Activated T-helper 1 cell treated with anti-CD3 and anti-CD28 coated beads, Interleukin-2, amount 50 U/mL, for 16 hours (primary cell): ENCODE measurements around the gene DPEP3.

Source experiments
- DNase-seq, 2 donors: peaks; one replicate each; pipeline ENCODE4 v3.0.0-alpha.2; 2020; ENCODE audit warnings: low read depth in 1 of 2, low spot score in 1 of 2

DPEP3 gene

GRCh38 chr16:67967183-67967957, 12.9 kb downstream of the DPEP3 start:
- DNase-seq: no peak

- no peak for DNase-seq
Observed at GRCh38 chr16:67966549-67967182, 13.6 kb downstream of the DPEP3 start.

GRCh38 chr16:67965668-67966548, 14.4 kb downstream of the DPEP3 start:
- no peak for DNase-seq

GRCh38 chr16:67964477-67965131, 15.7 kb downstream of the DPEP3 start:
- DNase-seq: no peak

DNA sequence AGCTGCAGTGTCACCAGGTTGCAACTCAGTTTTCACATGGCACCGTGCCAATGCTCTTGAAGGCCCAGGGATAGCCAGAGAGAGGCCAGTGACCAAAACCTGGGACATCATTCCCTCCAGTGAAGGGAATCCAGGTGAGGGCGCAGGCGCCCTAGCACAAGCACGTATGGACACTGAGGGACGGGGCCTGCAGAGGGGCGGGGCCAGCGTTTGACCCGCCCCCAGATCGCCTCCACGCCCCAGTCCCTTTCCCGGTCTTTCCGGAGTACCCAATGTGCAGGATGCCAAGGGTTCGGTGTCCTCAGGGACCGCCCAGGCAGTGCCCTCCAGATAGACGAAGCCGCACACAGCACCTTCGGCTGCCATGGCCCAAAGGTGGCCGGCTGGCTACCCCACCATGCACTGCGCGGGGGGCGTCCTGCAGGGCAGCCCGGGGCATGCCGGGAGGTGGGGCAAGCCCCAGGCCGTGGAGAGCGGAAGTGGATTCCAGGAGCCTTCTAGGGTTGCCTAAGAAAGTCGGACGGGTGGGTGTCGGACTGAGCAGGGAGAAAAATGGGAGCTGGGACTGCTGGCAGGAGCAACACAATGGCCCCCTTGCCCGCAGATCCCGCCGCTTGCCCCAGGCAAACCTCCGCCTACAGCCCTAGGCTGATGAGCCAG, 16.5 kb downstream of the DPEP3 start:
- DNase-seq: no peak

DNA sequence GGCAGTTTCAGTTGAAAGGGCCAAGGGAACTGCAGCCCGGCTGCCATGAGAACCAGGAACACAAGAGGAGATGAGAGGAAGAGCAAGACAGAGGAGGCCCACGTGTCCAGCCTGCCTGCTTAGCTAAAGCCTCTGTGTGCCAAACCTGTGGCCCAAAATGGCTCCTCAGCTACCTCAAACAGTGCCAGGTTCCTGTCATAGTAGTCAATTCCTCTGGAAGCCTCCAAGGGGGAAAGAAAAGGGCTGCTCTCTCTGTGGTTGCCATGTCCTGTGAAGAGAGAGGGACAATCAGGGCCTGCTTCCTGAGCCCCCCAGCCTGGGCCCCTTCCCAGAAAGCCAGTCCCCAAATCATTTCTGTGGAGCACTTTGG, 17.0 kb downstream of the DPEP3 start:
- no peak for DNase-seq

DNA sequence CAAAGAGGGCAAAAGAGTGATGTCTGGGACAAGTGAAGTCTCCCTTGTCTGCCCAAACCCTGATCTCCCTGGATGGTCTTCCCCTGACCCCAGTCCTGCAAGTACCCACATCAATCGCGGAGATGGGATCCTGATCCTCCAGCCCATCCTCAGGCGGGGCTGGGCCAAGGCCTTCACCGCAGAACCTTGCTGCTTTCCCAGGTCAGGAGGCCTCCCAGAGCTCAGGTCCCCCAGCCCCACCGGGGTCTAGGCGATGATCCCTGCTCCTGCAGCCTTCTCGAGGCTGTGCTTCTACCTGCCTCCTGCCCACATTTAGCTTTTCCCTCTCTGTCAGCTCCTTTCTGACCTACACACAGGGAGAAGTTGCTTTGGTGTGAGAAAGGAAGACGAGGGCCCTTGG, 18.2 kb downstream of the DPEP3 start:
- no peak for DNase-seq

GRCh38 chr16:67961551-67961957, 18.7 kb downstream of the DPEP3 start:
- no peak for DNase-seq

GRCh38 chr16:67959536-67960329, 20.6 kb downstream of the DPEP3 start:
- no peak for DNase-seq

GRCh38 chr16:67957622-67958021, 22.7 kb downstream of the DPEP3 start:
- DNase-seq: no peak

DNA sequence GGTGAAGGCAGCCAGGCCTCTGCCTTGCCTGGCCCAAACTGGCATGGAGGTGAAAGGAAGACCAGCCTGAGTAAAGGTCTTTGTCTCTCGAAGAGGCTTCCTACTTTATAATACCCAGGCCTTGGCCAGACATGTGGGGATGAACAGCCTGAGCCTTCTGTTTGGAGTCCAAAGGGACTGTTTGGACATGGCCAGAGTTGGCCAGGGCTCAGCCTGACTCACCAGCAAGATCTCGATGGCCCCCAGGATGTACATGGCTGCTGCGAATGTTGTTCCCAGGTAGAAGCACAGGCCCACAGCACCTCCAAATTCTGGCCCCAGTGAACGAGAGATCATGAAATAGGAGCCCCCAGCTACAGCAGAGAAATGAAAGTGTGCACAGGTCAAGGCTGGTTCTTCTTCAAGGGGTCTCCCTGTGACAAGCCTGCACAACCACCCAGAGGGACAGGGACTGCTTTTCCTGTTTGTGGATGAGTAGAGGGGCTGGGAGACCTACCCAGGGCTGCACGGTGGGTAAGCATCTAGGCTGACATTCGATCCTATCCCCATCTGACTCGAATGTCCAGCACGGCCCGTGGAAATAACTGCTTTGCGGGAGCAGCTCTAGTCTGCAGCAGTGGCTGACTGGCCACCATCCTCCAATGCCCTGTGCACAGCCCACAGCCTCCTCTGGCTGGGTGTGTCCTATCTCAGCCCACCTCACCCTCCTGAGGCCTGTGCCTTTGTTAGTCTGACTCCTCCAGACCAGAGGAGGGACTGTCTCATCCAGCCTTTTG, 25.7 kb downstream of the DPEP3 start:
- no peak for DNase-seq

GRCh38 chr16:67953641-67954375, 26.5 kb downstream of the DPEP3 start:
- no peak for DNase-seq

DNA sequence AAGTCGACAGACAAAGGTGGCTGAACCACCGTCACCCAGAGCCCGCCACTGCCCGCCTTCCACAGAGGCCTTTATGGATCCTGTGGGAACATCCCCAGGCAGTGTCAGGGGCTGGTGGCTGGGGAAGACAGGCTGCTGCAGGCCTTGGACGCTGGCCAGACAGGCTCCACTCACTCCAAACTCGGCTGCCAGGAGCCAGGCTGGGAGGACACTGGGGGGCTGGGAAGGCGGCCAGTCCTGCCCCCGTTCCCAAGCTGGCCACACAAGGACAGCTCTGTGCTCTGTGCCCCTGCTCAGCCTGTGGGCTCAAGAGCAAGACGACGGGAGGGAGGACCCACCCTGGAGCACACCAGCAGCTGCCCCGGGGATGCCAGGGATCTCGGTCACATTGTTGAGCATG, 28.8 kb downstream of the DPEP3 start:
- no peak for DNase-seq

DNA sequence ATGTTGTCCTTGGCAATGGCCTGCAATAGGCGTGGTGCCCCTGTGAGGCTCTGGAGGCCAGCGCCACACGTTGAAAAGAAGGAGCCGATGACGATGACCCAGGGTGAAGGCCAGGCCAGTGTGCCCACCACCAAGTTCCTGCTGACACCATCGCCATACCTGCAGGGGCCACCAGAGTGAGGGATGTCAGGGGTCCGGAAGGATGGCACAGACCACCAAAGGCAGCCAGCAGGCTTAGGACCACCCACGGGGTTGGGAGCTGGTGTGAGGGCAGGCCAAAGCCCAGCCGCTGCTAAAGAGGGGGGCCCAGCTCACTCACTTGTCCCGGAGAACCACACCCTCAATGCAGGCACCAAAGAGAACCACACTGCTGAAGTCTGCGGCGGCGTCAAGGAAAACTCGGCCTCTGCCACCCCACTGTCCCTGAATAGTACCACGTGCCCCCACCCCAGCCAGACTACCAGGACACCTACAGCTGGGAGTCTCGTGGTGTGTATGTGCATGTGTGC, 29.9 kb downstream of the DPEP3 start:
- DNase-seq: no peak

- DNase-seq: no peak
Observed at GRCh38 chr16:67949645-67950044, 30.7 kb downstream of the DPEP3 start.

DNA sequence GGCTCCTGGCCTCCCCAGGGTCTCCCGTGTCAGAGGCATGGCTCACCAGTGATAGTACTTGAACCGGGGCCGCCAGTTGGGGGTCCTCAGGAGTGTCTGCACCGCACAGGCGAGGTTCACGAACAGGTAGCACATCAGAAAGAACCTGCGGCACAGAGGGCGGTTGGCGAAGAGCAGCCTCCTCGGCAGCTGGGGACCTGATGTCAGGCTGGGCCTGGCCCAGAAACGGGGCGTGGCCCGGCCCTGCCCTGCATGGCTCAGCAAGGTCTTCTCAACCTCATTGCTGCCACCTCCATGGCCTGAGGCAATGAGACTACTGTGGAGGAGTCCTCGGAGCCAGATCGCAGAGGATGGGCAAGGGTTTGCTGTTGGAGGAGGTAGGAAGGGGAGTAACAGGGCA, 32.3 kb downstream of the DPEP3 start:
- no peak for DNase-seq

- DNase-seq: no peak
Observed at GRCh38 chr16:67946966-67947558, 33.2 kb downstream of the DPEP3 start.

GRCh38 chr16:67946128-67946569, 34.1 kb downstream of the DPEP3 start:
- no peak for DNase-seq
